ENCODE data around the gene HEXIM1. TPM values are rescaled to one million over a fixed set of nuclear protein-coding genes. Genes with fewer than 3 reads are reported as not detected.

Gene HEXIM1
- total RNA-seq, 1 donor from 2014 or later = 20.0 TPM

DNA sequence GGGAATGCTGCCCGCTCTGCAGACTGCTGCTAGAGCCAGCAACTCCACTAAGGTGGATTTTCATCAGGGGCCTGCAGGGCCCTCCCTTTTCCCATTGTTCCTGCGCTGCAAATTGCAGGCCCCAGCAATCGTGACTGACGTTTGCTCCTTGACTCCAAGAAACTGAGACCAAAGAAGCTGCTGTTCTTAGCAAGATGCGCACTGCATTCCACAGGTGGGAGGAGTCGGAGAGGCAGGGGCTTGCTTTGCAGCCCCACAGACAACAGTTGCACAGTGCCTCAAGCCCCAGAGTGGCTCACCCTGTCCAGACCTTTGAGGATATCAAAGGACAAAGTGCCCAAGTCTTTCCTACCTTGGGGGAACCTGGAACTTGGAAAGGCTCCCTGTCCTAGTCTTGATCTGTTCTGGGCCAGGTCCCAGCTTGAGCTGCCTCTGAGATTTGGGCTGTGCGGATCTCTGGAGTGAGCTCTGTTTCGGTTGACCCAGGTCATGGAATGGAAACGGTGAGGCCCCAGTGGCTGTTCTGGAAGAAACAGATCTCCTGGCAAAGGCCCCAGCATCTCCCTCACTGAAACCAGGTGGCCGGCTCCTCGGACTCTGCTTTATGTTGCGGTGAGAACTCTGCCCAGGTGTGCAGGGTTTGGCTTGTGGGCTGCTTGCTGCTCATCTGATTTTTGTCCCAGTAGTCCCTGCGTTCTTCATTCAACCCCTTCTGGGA lies 40.8 kb upstream of the HEXIM1 start:
- Histone ChIP-seq H3K27me3 (ENCODE audit: control insufficient read depth, insufficient read depth, low read length) (no peaks in the 10 kb centered on the region), H3K4me3 (ENCODE audit: low read depth, low read length) (no peak overlapping the region), H3K36me3 (ENCODE audit: control insufficient read depth, insufficient read depth, low read length) (peaks cover 11% of the 10 kb centered on the region)
- no peak for DNase-seq (ENCODE audit: low read depth)
- TF ChIP-seq, protein P1, sequence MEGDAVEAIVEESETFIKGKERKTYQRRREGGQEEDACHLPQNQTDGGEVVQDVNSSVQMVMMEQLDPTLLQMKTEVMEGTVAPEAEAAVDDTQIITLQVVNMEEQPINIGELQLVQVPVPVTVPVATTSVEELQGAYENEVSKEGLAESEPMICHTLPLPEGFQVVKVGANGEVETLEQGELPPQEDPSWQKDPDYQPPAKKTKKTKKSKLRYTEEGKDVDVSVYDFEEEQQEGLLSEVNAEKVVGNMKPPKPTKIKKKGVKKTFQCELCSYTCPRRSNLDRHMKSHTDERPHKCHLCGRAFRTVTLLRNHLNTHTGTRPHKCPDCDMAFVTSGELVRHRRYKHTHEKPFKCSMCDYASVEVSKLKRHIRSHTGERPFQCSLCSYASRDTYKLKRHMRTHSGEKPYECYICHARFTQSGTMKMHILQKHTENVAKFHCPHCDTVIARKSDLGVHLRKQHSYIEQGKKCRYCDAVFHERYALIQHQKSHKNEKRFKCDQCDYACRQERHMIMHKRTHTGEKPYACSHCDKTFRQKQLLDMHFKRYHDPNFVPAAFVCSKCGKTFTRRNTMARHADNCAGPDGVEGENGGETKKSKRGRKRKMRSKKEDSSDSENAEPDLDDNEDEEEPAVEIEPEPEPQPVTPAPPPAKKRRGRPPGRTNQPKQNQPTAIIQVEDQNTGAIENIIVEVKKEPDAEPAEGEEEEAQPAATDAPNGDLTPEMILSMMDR (IDR thresholded peaks at IDR 0.05; ENCODE audit: insufficient read depth, low read length, poor library complexity, severe bottlenecking) = no peak

DNA sequence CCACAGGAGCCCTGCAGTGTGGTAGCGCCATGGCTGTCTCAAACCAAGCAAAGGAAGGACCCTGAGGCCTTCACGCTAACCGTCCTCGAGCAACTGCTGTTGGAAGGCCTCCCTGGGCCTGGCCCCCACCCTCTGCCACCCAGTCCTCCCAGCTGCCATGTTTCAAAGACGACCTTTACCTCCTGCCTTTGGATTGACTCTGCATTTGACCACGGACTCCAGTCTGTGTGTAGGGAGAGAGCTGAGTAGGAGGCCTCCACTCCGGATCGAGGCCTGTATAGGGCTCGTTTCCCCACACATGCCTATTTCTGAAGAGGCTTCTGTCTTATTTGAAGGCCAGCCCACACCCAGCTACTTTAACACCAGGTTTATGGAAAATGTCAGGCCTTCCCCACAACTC lies 40.2 kb upstream of the HEXIM1 start:
- TF ChIP-seq, protein P1 (IDR thresholded peaks at IDR 0.05; ENCODE audit: insufficient read depth, low read length, poor library complexity, severe bottlenecking) = no peak
- Histone ChIP-seq H3K27me3 (ENCODE audit: control insufficient read depth, insufficient read depth, low read length) (no peaks in the 10 kb centered on the region), H3K36me3 (ENCODE audit: control insufficient read depth, insufficient read depth, low read length) (peaks cover 11% of the 10 kb centered on the region), H3K4me3 (ENCODE audit: low read depth, low read length) (no peak overlapping the region)
- no peak for DNase-seq (ENCODE audit: low read depth)

DNA sequence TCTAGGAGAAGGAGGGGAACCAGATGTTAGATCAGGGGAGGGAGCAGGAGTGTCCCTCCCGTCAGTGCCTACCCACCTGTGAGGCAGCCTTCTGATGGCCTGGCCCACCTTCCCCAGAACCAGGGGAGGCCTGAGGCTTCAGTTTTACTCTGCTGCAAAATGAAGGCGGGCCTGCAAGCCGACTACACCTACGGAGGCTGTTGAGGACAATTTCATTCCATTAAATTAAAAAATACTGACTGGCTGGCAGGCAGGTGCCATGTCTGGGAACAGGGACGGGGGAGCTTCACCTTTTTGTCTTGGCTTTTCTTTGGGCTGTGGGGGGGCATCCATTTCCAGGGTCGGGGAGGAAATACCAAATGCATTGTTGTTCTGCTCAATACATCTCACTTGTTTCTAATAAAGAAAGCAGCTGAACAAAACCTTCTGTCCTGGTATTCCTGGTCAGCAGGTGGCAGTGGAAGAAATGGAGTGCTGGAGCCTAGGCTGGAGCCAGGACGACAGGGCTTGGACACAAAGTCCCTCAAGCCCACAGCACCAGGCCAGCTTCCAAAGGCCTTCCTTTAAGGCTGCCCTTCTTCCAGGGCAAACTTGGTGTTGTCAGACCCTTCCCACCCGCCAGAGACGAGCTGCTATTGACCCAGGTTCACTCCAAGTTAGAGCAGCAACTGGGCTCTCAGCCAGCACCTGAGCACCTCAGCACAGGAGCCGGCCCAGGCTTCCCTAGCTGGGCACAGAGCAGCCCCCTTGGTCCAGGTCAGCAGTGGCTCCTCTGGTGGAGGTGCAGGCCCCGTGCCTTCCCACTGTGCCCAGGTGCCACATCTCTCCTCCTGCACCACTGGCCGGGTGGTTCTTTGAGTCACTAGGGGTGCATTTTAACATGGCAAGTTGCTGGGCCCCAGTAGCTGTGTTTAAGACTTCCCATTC lies 39.4 kb upstream of the HEXIM1 start:
- Histone ChIP-seq H3K36me3 (ENCODE audit: control insufficient read depth, insufficient read depth, low read length) (peaks cover 6% of the 10 kb centered on the region), H3K4me3 (ENCODE audit: low read depth, low read length) (no peak overlapping the region), H3K27me3 (ENCODE audit: control insufficient read depth, insufficient read depth, low read length) (no peaks in the 10 kb centered on the region)
- TF ChIP-seq, protein P1 (IDR thresholded peaks at IDR 0.05; ENCODE audit: insufficient read depth, low read length, poor library complexity, severe bottlenecking) = no peak
- no peak for DNase-seq (ENCODE audit: low read depth)

DNA sequence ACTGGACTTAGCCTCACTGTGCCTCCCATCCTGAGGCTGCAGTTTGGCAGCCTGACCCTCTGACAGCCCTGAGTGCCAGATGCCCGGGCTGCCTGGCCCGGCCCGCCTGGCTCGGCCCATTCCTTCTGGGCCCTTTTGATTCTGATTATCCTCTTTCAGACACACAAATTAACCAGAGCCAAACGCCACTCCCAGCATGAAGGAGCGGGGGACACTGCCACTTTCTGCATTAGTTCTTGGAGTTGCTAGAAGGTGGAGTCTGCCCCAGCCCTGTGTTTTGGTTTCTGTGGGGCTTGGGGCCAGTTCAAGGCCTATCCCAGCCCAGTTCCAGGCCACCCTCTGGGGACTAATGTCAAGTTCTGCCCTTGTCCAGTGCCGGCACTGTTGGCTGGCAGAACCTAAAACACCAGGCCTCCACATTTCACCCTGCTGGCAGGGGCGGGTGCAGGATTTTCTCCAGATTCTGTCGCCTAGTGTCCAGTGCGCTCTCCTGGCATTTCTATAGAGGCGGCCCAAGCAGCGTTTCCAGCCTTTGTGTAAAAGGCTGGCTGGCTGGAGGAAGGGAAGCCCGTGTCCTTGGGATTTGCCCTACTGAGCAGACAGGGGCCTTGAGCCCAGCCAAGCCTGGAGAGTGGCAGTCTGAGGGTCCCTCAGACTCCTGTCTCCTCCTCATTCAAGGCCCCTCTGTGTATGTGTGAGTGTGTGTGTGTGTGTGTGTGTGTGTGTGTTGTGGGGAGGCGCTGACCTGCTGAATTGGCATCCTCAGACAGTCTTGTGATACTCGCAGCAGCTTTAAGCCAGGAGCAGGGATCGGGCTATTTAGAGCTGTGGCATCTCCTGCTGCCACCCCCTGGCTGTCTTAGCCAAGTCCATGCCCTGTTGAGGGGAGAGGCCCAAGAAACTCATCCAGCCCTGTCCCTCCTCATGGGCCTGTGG lies 37.3 kb upstream of the HEXIM1 start:
- Histone ChIP-seq H3K36me3 (ENCODE audit: control insufficient read depth, insufficient read depth, low read length) (peaks cover 2% of the 10 kb centered on the region), H3K4me3 (ENCODE audit: low read depth, low read length) (no peak overlapping the region), H3K27me3 (ENCODE audit: control insufficient read depth, insufficient read depth, low read length) (no peaks in the 10 kb centered on the region)
- DNase-seq (ENCODE audit: low read depth) = no peak
- TF ChIP-seq, protein P1 (IDR thresholded peaks at IDR 0.05; ENCODE audit: insufficient read depth, low read length, poor library complexity, severe bottlenecking) = no peak

DNA sequence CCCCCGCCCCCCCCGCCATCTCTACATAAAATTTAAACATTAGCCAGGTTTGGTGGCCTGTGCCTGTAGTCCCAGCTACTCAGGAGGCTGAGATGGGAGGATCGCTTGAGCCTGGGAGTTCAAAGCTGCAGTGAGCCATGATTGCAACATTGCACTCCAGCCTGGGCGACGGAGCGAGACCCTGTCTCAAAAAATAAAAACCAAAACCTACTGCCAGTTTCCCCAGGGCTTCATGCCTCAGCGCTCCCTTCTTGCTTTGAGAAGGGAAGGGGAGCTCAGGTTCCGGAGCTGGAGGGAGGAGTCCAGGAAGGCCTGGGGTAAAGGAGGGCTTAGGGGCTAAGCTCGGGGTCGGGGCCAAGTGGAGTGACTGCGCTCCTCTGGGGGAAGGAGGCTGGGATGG lies 36.4 kb upstream of the HEXIM1 start:
- H3K27me3 ChIP-seq (ENCODE audit: control insufficient read depth, insufficient read depth, low read length) = no peaks in the 10 kb centered on the region
- TF ChIP-seq, protein P1 (IDR thresholded peaks at IDR 0.05; ENCODE audit: insufficient read depth, low read length, poor library complexity, severe bottlenecking) = no peak
- H3K36me3 ChIP-seq (ENCODE audit: control insufficient read depth, insufficient read depth, low read length) = no peaks in the 10 kb centered on the region
- H3K4me3 ChIP-seq (ENCODE audit: low read depth, low read length) = no peak overlapping the region
- DNase-seq (ENCODE audit: low read depth) = no peak
